Measurements from ENCODE around the gene EIF3A. TPM values are rescaled to one million over a fixed set of nuclear protein-coding genes. Genes with fewer than 3 reads are reported as not detected.
A peak's percentile ranks its signal among the peaks of the same experiment; 100 is the strongest.

Gene EIF3A
- total and polyA plus RNA-seq, 9 of the 15 experiments (the other 6 are each of a cell fraction or from before 2014, with no cell fraction given) = 19.6 to 163 (median 102) TPM

- intact Hi-C loops (cut with micrococcal nuclease) (no loop called here), in situ Hi-C loops (cut with MboI) (no loop called here)
- ATAC-seq (no peak), DNase-seq (ENCODE audit: extremely low read depth in 1 of 4, low spot score in 3 of 4) (no peak), FAIRE-seq (no peak)
- TF ChIP-seq ZBTB1 (CRISPR knock-in tag; IDR thresholded peaks at IDR 0.05; ENCODE audit: borderline replicate concordance, low read depth) (no peak), ZNF239 (CRISPR knock-in tag; IDR thresholded peaks at IDR 0.05) (no peak), ZNF212 (CRISPR knock-in tag; IDR thresholded peaks at IDR 0.05) (no peak), ZKSCAN1 (IDR thresholded peaks at IDR 0.05; ENCODE audit: low read depth, low read length) (no peak), MEIS2 (IDR thresholded peaks at IDR 0.05; ENCODE audit: partially characterized antibody) (peak; percentile 15), ZNF384 (IDR thresholded peaks at IDR 0.05; ENCODE audit: low read depth, low read length) (0 out of 2 replicates have a peak, but pooled peaks have one; percentile 10), SAFB2 (IDR thresholded peaks at IDR 0.05; ENCODE audit: borderline replicate concordance, low read depth, low read length, severe bottlenecking) (no peak)
- no peaks in the 10 kb centered on the region for H3K9me1 ChIP-seq (ENCODE audit: control insufficient read depth, insufficient read depth, low read length)
- no peak overlapping the region for H3K9ac ChIP-seq (ENCODE audit: insufficient read depth in 1 of 2, low read depth in 2 of 2, low read length in 2 of 2)
- no peaks in the 10 kb centered on the region for H4K20me1 ChIP-seq (replicated peaks; ENCODE audit: control insufficient read depth, insufficient read depth, low read length)
- H3K27me3 ChIP-seq (ENCODE audit: control insufficient read depth in 2 of 2, insufficient read depth in 2 of 2, low read length in 2 of 2) = no peaks in the 10 kb centered on the region
- no TSS peak for BruUV-seq (replicated peaks)
- no peaks in the 10 kb centered on the region for H3K9me3 ChIP-seq (replicated peaks; ENCODE audit: control insufficient read depth, insufficient read depth, low read depth, low read length)
- WGBS (ENCODE audit: insufficient coverage, low coverage, missing lambda C conversion rate) = 31% methylated on average over 2 of the region's 3 CpGs
- ChIA-PET CTCF (ENCODE audit: low intra/inter-chr PET ratio) (no interaction called here), POLR2A (interaction anchor here (1.1 to 4.0 kb wide), 3 partner anchors 18 to 21 kb away, joined by 3 to 16 read pairs (median 3); no protein-coding TSS in a partner anchor)
- no peak overlapping the region for H3K4me2 ChIP-seq (ENCODE audit: insufficient read depth, low read length)
- H3K27ac ChIP-seq (ENCODE audit: extremely low read depth, low read depth, low read length) = no peak overlapping the region
- no peak overlapping the region for H2AFZ ChIP-seq (ENCODE audit: low read depth, low read length)
- no peak overlapping the region for H3K4me3 ChIP-seq
- no peaks in the 10 kb centered on the region for H3K36me3 ChIP-seq (ENCODE audit: control insufficient read depth, insufficient read depth, low read length)
- peaks cover 6% of the 10 kb centered on the region for H3K79me2 ChIP-seq (ENCODE audit: control insufficient read depth, insufficient read depth, low read length)
- H3K4me1 ChIP-seq (replicated peaks in 1 of 2; ENCODE audit: control insufficient read depth in 2 of 2, insufficient read depth in 2 of 2, low read length in 2 of 2) = peaks cover 13 to 14% of the 10 kb centered on the region in 2 experiments; a peak in 4 of 5 replicates
Measured at GRCh38 chr10:119100434-119101238, 20.0 kb upstream of the EIF3A start.

Data from K562 (cell line).